Mesendoderm (in vitro differentiated cells): ENCODE results near the gene CTNNA3.
A peak's percentile ranks its signal among the peaks of the same experiment; 100 is the strongest.

ENCODE experiments used
- DNase-seq: peaks from one replicate; pipeline ENCODE4 v3.0.0; 2013
- H2AK5ac ChIP-seq: 2 replicates; pipeline ENCODE4 v1.6.1; 2013; ENCODE audit warnings: low read length, inconsistent platforms
- H2BK120ac ChIP-seq: 2 replicates; pipeline ENCODE4 v1.6.1; 2013; ENCODE audit warnings: low read depth, mild to moderate bottlenecking, low read length, moderate library complexity, mixed read lengths
- H2BK15ac ChIP-seq: replicated peaks from 2 replicates; pipeline ENCODE4 v1.6.1; 2013; ENCODE audit warnings: low read depth, mild to moderate bottlenecking, moderate library complexity
- H2BK5ac ChIP-seq: 2 replicates; pipeline ENCODE4 v1.6.1; 2013; ENCODE audit warnings: low read length, inconsistent platforms
- H3K18ac ChIP-seq: 2 replicates; pipeline ENCODE4 v1.6.1; 2013; ENCODE audit warnings: mild to moderate bottlenecking, low read length, mixed read lengths
- H3K23ac ChIP-seq: one replicate; pipeline ENCODE4 v1.6.1; 2013; ENCODE audit warnings: low read length
- H3K27ac ChIP-seq: 2 replicates; pipeline ENCODE4 v1.5.1; 2013; ENCODE audit warnings: low read depth, mild to moderate bottlenecking, inconsistent platforms, low read length, moderate library complexity
- H3K27me3 ChIP-seq: 2 replicates; pipeline ENCODE4 v1.6.1; 2013; ENCODE audit warnings: low read length, control low read depth, mild to moderate bottlenecking, inconsistent platforms; ENCODE audit not compliant: insufficient read depth, poor library complexity
- H3K36me3 ChIP-seq: 2 replicates; pipeline ENCODE4 v1.6.1; 2013; ENCODE audit warnings: low read length, inconsistent platforms; ENCODE audit not compliant: control insufficient read depth, insufficient read depth
- H3K4ac ChIP-seq: one replicate; pipeline ENCODE4 v1.6.1; 2013; ENCODE audit warnings: low read depth, mild to moderate bottlenecking, low read length, moderate library complexity
- H3K4me1 ChIP-seq: 2 replicates; pipeline ENCODE4 v1.6.1; 2013; ENCODE audit warnings: low read depth, low read length, inconsistent platforms; ENCODE audit not compliant: control insufficient read depth
- H3K4me2 ChIP-seq: 2 replicates; pipeline ENCODE4 v1.6.1; 2013; ENCODE audit warnings: low read length
- H3K4me3 ChIP-seq: 2 replicates; pipeline ENCODE4 v1.5.1; 2013; ENCODE audit warnings: mild to moderate bottlenecking, low read length
- H3K56ac ChIP-seq: one replicate; pipeline ENCODE4 v1.6.1; 2013; ENCODE audit warnings: low read length
- H3K79me1 ChIP-seq: 2 replicates; pipeline ENCODE4 v1.6.1; 2013; ENCODE audit warnings: low read length, inconsistent platforms
- H3K79me2 ChIP-seq: 2 replicates; pipeline ENCODE4 v1.6.1; 2013; ENCODE audit warnings: mild to moderate bottlenecking, low read length; ENCODE audit not compliant: control insufficient read depth, insufficient read depth
- H3K9ac ChIP-seq: 2 replicates; pipeline ENCODE4 v1.6.1; 2013; ENCODE audit warnings: low read length, inconsistent platforms
- H4K5ac ChIP-seq: one replicate; pipeline ENCODE4 v1.6.1; 2013; ENCODE audit warnings: low read length
- H4K8ac ChIP-seq: one replicate; pipeline ENCODE4 v1.6.1; 2013; ENCODE audit warnings: low read depth, mild to moderate bottlenecking, control low read depth, low read length, moderate library complexity
- WGBS: extraction: QIAGEN DNeasy Blood & Tissue Kit; methylation state at CpG from one replicate; pipeline ENCODE4 v1.1.7; 2013; ENCODE audit warnings: low lambda C conversion rate, missing lambda C conversion rate; ENCODE audit not compliant: insufficient coverage; ENCODE audit errors: extremely low coverage; 5-methylcytosine and 5-hydroxymethylcytosine counted together

CTNNA3 gene

GRCh38 chr10:66929375-66929774 is 766.6 kb downstream of the CTNNA3 start:
- Histone ChIP-seq H3K4me3 (no peak overlapping the region), H3K18ac (no peak overlapping the region), H3K9ac (no peak overlapping the region), H2BK15ac (no peak overlapping the region), H3K79me1 (no peaks in the 10 kb centered on the region), H3K4me2 (no peak overlapping the region), H2BK120ac (no peak overlapping the region), H2BK5ac (no peak overlapping the region), H3K27ac (no peak overlapping the region), H4K8ac (no peak overlapping the region), H3K4ac (no peak overlapping the region), H3K79me2 (no peaks in the 10 kb centered on the region), H3K36me3 (no peaks in the 10 kb centered on the region), H3K56ac (no peak overlapping the region), H4K5ac (no peak overlapping the region), H3K23ac (no peak overlapping the region), H3K27me3 (peaks cover 9% of the 10 kb centered on the region), H2AK5ac (no peak overlapping the region), H3K4me1 (no peaks in the 10 kb centered on the region)
- DNase-seq: no peak
- no CpG with 5 or more reads among the region's 5 CpGs for WGBS

- Histone ChIP-seq H3K4ac (no peak overlapping the region), H3K4me3 (no peak overlapping the region), H3K23ac (no peak overlapping the region), H3K56ac (no peak overlapping the region), H3K27ac (no peak overlapping the region), H4K8ac (no peak overlapping the region), H3K36me3 (no peaks in the 10 kb centered on the region), H2BK120ac (no peak overlapping the region), H3K27me3 (peaks cover 9% of the 10 kb centered on the region), H2AK5ac (no peak overlapping the region), H3K79me2 (no peaks in the 10 kb centered on the region), H3K79me1 (no peaks in the 10 kb centered on the region), H3K18ac (peak overlapping the region; percentile 60), H2BK15ac (no peak overlapping the region), H3K4me1 (no peaks in the 10 kb centered on the region), H3K4me2 (no peak overlapping the region), H4K5ac (no peak overlapping the region), H3K9ac (no peak overlapping the region), H2BK5ac (no peak overlapping the region)
- DNase-seq: no peak
- no CpG with 5 or more reads among the region's 3 CpGs for WGBS
Observed at GRCh38 chr10:66928776-66929175, 767.2 kb downstream of the CTNNA3 start.

- no peak overlapping the region for H3K27ac ChIP-seq
- no peak overlapping the region for H2BK15ac ChIP-seq
- no peak overlapping the region for H3K4me3 ChIP-seq
- H4K5ac ChIP-seq: no peak overlapping the region
- H4K8ac ChIP-seq: no peak overlapping the region
- peak overlapping the region; percentile 50 for H3K4me2 ChIP-seq
- no peaks in the 10 kb centered on the region for H3K79me1 ChIP-seq
- H2BK120ac ChIP-seq: no peak overlapping the region
- DNase-seq: peak; percentile 38
- H3K18ac ChIP-seq: no peak overlapping the region
- H2AK5ac ChIP-seq: no peak overlapping the region
- no peaks in the 10 kb centered on the region for H3K4me1 ChIP-seq
- H3K56ac ChIP-seq: peak overlapping the region; percentile 34
- no peak overlapping the region for H2BK5ac ChIP-seq
- H3K36me3 ChIP-seq: no peaks in the 10 kb centered on the region
- no peaks in the 10 kb centered on the region for H3K79me2 ChIP-seq
- peaks cover 9% of the 10 kb centered on the region for H3K27me3 ChIP-seq
- WGBS: no CpG with 5 or more reads among the region's 30 CpGs
- H3K9ac ChIP-seq: peak overlapping the region; percentile 20
- no peak overlapping the region for H3K4ac ChIP-seq
- H3K23ac ChIP-seq: peak overlapping the region; percentile 19
Observed at GRCh38 chr10:66927971-66928770, 767.8 kb downstream of the CTNNA3 start.

GRCh38 chr10:66927251-66927935 is 768.6 kb downstream of the CTNNA3 start:
- H3K27ac ChIP-seq: no peak overlapping the region
- H3K36me3 ChIP-seq: no peaks in the 10 kb centered on the region
- H3K18ac ChIP-seq: no peak overlapping the region
- no peak overlapping the region for H4K5ac ChIP-seq
- H2BK120ac ChIP-seq: no peak overlapping the region
- no peaks in the 10 kb centered on the region for H3K4me1 ChIP-seq
- no peak overlapping the region for H2BK15ac ChIP-seq
- H3K4ac ChIP-seq: no peak overlapping the region
- no peaks in the 10 kb centered on the region for H3K79me2 ChIP-seq
- H3K56ac ChIP-seq: no peak overlapping the region
- peaks cover 9% of the 10 kb centered on the region for H3K27me3 ChIP-seq
- no peak overlapping the region for H3K4me2 ChIP-seq
- no peaks in the 10 kb centered on the region for H3K79me1 ChIP-seq
- no peak overlapping the region for H3K9ac ChIP-seq
- H2AK5ac ChIP-seq: no peak overlapping the region
- WGBS: no CpG with 5 or more reads among the region's 11 CpGs
- DNase-seq: no peak
- no peak overlapping the region for H4K8ac ChIP-seq
- no peak overlapping the region for H3K23ac ChIP-seq
- H3K4me3 ChIP-seq: no peak overlapping the region
- H2BK5ac ChIP-seq: no peak overlapping the region

GRCh38 chr10:66926841-66927240 is 769.2 kb downstream of the CTNNA3 start:
- WGBS: no CpG with 5 or more reads among the region's 5 CpGs
- Histone ChIP-seq H3K4ac (no peak overlapping the region), H3K56ac (no peak overlapping the region), H3K79me2 (no peaks in the 10 kb centered on the region), H4K8ac (no peak overlapping the region), H4K5ac (no peak overlapping the region), H3K9ac (no peak overlapping the region), H3K79me1 (no peaks in the 10 kb centered on the region), H3K23ac (no peak overlapping the region), H3K4me3 (no peak overlapping the region), H2BK5ac (no peak overlapping the region), H3K4me1 (no peaks in the 10 kb centered on the region), H3K27ac (no peak overlapping the region), H2AK5ac (no peak overlapping the region), H3K18ac (no peak overlapping the region), H3K4me2 (no peak overlapping the region), H3K27me3 (peaks cover 9% of the 10 kb centered on the region), H2BK120ac (no peak overlapping the region), H2BK15ac (no peak overlapping the region), H3K36me3 (no peaks in the 10 kb centered on the region)
- DNase-seq: no peak
